ENCODE measurements around the gene DUS2. TPM values are rescaled to one million over a fixed set of nuclear protein-coding genes. Genes with fewer than 3 reads are reported as not detected.

The DUS2 gene
- polyA plus RNA-seq, 1 donor = 15.7 TPM

GRCh38 chr16:68126395-68126794 is 103.3 kb downstream of the DUS2 start:
- DNase-seq = no peak

GRCh38 chr16:68128577-68129305 is 105.7 kb downstream of the DUS2 start:
- peak; percentile 7 for DNase-seq

Other genes with a start within 250 kb of the DUS2 start
- gene RANBP10, start 216.7 kb upstream of the DUS2 start, polyA plus RNA-seq (ENCODE audit: insufficient read length) = 29.3 TPM
- gene TSNAXIP1, start 216.4 kb upstream of the DUS2 start, polyA plus RNA-seq (ENCODE audit: insufficient read length) = 7.8 TPM
- gene THAP11, start 181.0 kb upstream of the DUS2 start, polyA plus RNA-seq (ENCODE audit: insufficient read length) = 26.1 TPM
- 128 TPM for gene NUTF2, start 176.4 kb upstream of the DUS2 start, polyA plus RNA-seq (ENCODE audit: insufficient read length)
- gene CENPT, start 175.6 kb upstream of the DUS2 start, polyA plus RNA-seq (ENCODE audit: insufficient read length) = 51.7 TPM
- 92.2 TPM for gene EDC4, start 150.2 kb upstream of the DUS2 start, polyA plus RNA-seq (ENCODE audit: insufficient read length)
- gene NRN1L, start 138.4 kb upstream of the DUS2 start, polyA plus RNA-seq (ENCODE audit: insufficient read length) = not detected
- 33.7 TPM for gene PSKH1, start 130.0 kb upstream of the DUS2 start, polyA plus RNA-seq (ENCODE audit: insufficient read length)
- gene CTRL, start 91.4 kb upstream of the DUS2 start, polyA plus RNA-seq (ENCODE audit: insufficient read length) = 8.0 TPM
- 17.3 TPM for gene PSMB10, start 86.4 kb upstream of the DUS2 start, polyA plus RNA-seq (ENCODE audit: insufficient read length)
- gene LCAT, start 79.2 kb upstream of the DUS2 start, polyA plus RNA-seq (ENCODE audit: insufficient read length) = 21.9 TPM
- 39.1 TPM for gene SLC12A4, start 54.6 kb upstream of the DUS2 start, polyA plus RNA-seq (ENCODE audit: insufficient read length)
- 0.08 TPM for gene DPEP3, start 42.8 kb upstream of the DUS2 start, polyA plus RNA-seq (ENCODE audit: insufficient read length)
- gene DPEP2, start 23.8 kb upstream of the DUS2 start, polyA plus RNA-seq (ENCODE audit: insufficient read length) = 1.2 TPM
- gene DPEP2NB, start 7.4 kb upstream of the DUS2 start, polyA plus RNA-seq (ENCODE audit: insufficient read length) = not detected
- 8.8 TPM for gene DDX28, start 52 bp upstream of the DUS2 start, polyA plus RNA-seq (ENCODE audit: insufficient read length)
- gene NFATC3, start 62.1 kb downstream of the DUS2 start, polyA plus RNA-seq (ENCODE audit: insufficient read length) = 38.0 TPM
- gene ESRP2, start 212.8 kb downstream of the DUS2 start, polyA plus RNA-seq (ENCODE audit: insufficient read length) = 33.5 TPM
- gene PLA2G15, start 222.1 kb downstream of the DUS2 start, polyA plus RNA-seq (ENCODE audit: insufficient read length) = 22.9 TPM
- 18.1 TPM for gene SLC7A6, start 241.2 kb downstream of the DUS2 start, polyA plus RNA-seq (ENCODE audit: insufficient read length)

Measured in left kidney (tissue), 2 donors.